Activated T-cell treated with anti-CD3 and anti-CD28 coated beads for 24 hours (primary cell): ENCODE measurements around the gene LAGE3.

Experiments
- DNase-seq: peaks from one replicate; pipeline ENCODE4 v3.0.0-alpha.2; 2020; ENCODE audit warnings: low read depth

Gene LAGE3

DNA sequence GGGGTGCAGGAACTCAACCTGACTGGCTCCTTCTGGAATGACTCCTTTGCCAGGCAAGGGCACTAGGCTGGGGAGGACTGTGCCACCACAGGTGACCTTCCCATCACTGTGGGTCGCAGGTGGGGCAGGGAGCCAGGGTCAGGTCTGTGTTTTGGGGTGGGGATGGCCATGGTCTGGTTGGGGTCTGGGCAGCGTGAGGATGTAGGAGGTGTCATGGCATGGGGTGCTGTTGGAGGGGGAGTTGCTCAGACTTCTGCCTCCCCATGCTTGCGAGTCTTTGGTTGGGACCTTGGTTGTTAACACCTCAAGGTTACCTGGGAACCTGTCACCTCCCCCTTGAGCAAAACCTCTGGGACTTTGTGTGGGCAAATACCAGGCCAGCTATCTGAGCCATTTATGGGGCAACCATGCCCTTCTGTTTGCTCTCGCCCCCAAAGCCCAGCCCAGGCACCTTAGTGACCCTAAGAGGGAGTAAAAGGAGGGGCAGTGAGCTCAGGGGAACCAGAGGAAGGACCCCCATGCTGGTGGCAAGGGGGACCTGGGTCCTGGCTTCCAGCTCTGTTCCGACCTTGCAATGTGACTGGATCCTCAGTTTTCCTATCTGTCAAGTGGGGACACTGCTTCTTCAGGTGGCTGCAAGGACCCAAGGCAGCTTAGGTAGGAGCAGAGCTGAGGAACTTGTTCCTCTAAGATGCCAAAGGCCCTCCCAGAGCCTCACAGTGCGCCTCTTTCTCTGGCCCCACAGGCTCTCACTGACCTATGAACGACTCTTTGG lies 44.5 kb downstream of the LAGE3 start:
- no peak for DNase-seq

- no peak for DNase-seq
Measured at GRCh38 chrX:154433605-154434004, 45.5 kb downstream of the LAGE3 start.

DNA sequence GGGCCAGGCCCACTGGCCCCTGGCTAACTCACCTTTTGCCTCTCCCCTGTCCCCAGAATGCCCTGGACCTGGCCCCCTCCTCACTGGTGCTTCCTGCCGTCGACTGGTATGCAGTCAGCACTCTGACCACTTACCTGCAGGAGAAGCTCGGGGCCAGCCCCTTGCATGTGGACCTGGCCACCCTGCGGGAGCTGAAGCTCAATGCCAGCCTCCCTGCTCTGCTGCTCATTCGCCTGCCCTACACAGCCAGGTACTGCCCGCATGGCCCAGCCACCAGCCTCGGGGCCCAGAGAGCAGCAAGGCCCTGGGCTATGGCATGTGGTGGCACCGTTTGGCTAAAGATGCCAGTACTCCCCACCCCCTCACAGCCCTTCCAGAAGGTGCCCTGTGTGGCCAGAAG lies 46.9 kb downstream of the LAGE3 start:
- DNase-seq = no peak

DNA sequence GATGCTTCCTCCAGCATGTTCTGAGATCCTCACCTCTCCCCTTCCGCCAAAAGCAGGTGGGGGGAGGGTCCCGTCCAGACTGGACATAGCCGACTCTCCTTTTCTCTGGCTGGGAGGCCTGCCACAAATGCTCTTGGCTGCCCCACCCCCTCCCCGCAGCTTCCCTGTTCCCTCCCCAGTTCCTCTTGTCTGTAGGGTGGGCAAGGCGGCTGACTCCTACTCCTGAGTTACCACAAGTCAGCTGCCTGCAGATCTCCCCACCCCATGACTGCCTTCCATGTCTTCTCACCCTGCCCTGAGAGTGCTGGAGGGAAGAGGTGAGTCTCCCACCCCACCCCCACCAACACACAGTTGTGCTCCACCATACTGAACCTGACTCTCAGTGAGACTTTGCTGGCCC lies 47.7 kb downstream of the LAGE3 start:
- DNase-seq = no peak

DNA sequence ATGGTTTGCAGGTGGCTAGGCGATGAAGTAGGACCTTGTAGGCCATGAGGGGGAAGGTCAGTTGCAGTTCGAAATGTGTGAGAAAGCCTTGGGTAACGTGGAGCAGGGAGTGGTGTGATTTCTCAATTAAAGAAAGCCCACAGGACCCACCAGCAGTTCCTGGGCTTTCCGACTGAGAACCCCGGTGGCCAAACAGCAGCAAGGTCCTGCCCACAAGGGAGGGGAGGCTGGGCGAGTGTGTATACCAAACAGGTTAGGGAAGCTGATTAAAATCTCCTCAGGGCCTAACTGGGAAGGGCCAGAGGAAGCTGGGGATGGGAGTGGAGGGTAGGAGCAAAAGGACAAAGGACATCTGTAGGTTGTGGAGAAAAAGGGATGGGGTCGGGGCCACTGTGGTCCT lies 48.2 kb downstream of the LAGE3 start:
- no peak for DNase-seq

GRCh38 chrX:154430479-154430878 lies 48.6 kb downstream of the LAGE3 start:
- DNase-seq = no peak

DNA sequence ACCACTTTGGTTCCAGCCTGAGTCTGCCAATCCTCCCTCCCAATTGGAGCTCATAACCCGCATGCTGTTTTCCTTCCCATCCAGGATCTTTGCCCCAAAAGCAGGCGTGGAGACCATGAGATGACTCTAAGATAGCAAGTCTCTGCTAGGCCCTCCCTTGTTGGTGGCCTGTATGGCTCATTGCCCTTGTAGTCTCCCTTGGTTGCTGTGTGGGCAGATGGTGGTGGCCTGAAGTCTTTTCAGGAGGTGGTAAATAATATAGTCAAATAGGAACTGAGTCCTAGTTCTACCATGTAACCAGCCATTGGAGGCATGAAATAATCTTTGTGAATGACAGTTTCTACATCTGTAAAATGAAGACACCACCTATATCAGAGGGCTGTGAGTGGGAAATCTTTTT lies 49.4 kb downstream of the LAGE3 start:
- no peak for DNase-seq

DNA sequence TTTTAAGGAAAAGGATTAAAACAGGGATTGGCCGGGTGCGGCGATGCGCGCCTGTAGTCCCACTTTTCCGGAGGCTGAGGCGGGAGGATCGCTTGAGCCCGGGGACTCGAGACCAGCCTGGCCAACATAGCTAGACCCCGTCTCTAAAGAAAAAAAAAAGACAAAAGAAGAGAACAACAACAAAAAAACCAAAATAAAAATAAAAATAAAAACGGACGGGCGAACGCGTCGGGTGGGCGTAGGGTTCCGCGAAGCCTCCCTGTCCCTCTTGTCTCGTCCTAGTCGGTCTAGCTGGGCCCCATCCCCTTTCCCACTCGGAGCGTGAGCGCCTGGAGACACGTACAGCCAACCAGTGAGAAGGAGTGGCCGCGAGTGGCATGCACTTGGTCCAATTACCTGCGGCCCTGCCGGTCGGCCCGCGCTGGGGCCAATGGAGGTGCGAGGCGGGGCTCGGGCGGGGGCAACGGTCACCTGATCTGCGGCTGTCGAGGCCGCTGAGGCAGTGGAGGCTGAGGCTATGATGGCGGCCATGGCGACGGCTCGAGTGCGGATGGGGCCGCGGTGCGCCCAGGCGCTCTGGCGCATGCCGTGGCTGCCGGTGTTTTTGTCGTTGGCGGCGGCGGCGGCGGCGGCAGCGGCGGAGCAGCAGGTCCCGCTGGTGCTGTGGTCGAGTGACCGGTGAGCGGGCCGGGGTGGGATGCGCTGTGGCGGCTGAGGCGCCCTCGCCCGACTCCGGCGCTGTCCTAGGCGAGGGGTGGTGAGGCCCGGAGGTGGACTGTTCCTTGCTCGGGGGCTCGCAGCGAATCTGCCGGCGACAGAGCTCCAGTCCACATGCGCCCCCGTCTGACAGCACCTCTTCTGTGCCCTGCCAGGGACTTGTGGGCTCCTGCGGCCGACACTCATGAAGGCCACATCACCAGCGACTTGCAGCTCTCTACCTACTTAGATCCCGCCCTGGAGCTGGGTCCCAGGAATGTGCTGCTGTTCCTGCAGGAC lies 50.6 kb downstream of the LAGE3 start, which contains the start of gene ATP6AP1:
ATP6AP1 (plus strand) TSS at position 502 of the 996 bp plus-strand sequence; CDS start at position 518, 16 bp downstream.
- DNase-seq = peak; percentile 81
